Activated CD4-positive, alpha-beta T cell treated with anti-CD3 and anti-CD28 coated beads, Interleukin-2, amount 50 U/mL, for 4 hours (primary cell): ENCODE data around the gene TGFBR2.

Experiments used
- DNase-seq, 2 experiments: peaks; one replicate each; pipeline ENCODE4 v3.0.0-alpha.2; 2020

Gene TGFBR2

GRCh38 chr3:30723211-30723610, 116.8 kb downstream of the TGFBR2 start:
- no peak for DNase-seq

- no peak for DNase-seq
Observed at GRCh38 chr3:30724863-30725262, 118.5 kb downstream of the TGFBR2 start.

- DNase-seq, result no peak
Observed at GRCh38 chr3:30728143-30728542, 121.7 kb downstream of the TGFBR2 start.

- no peak for DNase-seq
Observed at GRCh38 chr3:30729512-30729911, 123.1 kb downstream of the TGFBR2 start.

- DNase-seq, result no peak
Observed at GRCh38 chr3:30729936-30730335, 123.5 kb downstream of the TGFBR2 start.

GRCh38 chr3:30730967-30731366, 124.6 kb downstream of the TGFBR2 start:
- DNase-seq, result no peak

GRCh38 chr3:30733209-30733608, 126.8 kb downstream of the TGFBR2 start:
- no peak for DNase-seq

- no peak for DNase-seq
Observed at GRCh38 chr3:30733696-30734095, 127.3 kb downstream of the TGFBR2 start.

- DNase-seq, result no peak
Observed at GRCh38 chr3:30737743-30738499, 131.5 kb downstream of the TGFBR2 start.

GRCh38 chr3:30738605-30739004, 132.2 kb downstream of the TGFBR2 start:
- DNase-seq, result no peak

- DNase-seq, result no peak
Observed at GRCh38 chr3:30741889-30742288, 135.5 kb downstream of the TGFBR2 start.

- DNase-seq, result no peak
Observed at GRCh38 chr3:30742796-30743619, 136.6 kb downstream of the TGFBR2 start.
